ENCODE results near the gene MBD6. TPM values are rescaled to one million over a fixed set of nuclear protein-coding genes. Genes with fewer than 3 reads are reported as not detected.
"Not testable (repeated sequence)": the region's sequence is repeated elsewhere in the genome, so short reads cannot be mapped to it uniquely, and the experiment has no call there.

MBD6 gene
- total RNA-seq, 1 donor from 2014 or later = 118 TPM

DNA sequence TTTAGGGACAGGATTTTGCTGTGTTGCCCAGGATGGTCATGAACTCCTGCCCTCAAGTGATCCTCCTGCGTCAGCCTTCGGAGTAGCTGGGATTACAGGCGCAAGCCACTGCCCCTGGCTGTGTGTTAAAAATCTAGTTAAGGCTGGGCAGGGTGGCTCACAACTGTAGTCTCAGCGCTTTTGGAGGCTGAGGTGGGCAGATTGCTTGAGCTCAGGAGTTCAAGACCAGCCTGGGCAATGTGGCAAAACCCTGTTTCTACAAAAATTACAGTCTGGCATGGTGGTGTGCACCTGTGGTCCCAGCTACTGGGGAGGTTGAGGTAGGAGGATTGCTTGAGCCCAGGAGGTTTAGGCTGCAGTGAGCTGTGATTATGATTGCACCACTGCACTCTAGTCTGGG lies 11.5 kb upstream of the MBD6 start:
- TF ChIP-seq, protein P1, sequence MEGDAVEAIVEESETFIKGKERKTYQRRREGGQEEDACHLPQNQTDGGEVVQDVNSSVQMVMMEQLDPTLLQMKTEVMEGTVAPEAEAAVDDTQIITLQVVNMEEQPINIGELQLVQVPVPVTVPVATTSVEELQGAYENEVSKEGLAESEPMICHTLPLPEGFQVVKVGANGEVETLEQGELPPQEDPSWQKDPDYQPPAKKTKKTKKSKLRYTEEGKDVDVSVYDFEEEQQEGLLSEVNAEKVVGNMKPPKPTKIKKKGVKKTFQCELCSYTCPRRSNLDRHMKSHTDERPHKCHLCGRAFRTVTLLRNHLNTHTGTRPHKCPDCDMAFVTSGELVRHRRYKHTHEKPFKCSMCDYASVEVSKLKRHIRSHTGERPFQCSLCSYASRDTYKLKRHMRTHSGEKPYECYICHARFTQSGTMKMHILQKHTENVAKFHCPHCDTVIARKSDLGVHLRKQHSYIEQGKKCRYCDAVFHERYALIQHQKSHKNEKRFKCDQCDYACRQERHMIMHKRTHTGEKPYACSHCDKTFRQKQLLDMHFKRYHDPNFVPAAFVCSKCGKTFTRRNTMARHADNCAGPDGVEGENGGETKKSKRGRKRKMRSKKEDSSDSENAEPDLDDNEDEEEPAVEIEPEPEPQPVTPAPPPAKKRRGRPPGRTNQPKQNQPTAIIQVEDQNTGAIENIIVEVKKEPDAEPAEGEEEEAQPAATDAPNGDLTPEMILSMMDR (IDR thresholded peaks at IDR 0.05; ENCODE audit: unreplicated experiment) = no peak
- Mint-ChIP-seq H3K4me1 (no peaks in the 10 kb centered on the region), H3K4me3 (no peak overlapping the region), H3K9me3 (no peaks in the 10 kb centered on the region), H3K27me3 (ENCODE audit: low read depth) (no peaks in the 10 kb centered on the region), H3K36me3 (peaks cover 46% of the 10 kb centered on the region), H3K27ac (no peak overlapping the region)
- no peak for DNase-seq (ENCODE audit: low spot score in 2 of 2, unreplicated experiment in 2 of 2)

DNA sequence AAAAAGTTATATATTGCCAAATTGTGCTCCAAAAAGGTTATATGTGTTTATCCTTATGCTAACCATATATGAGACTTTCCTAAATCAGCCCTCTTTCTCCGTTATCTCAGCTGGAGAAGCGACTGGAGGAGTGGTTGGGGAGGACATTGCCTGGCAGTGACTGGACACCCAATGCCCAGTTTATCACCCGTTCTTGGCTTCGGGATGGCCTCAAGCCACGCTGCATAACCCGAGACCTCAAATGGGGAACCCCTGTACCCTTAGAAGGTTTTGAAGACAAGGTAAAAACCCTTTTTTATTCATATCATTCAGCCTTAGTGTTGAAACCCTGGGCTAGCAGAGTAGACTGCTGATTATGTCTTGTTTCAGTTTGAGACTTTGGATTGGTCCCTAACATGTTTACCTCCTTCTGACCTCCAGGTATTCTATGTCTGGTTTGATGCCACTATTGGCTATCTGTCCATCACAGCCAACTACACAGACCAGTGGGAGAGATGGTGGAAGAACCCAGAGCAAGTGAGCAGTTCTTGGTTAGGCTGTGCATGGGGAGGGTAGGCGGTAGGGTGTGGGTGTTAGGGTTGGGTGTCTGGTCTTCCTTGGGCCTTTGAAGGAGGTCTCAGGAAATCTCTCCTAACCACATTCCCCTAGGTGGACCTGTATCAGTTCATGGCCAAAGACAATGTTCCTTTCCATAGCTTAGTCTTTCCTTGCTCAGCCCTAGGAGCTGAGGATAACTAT lies 10.9 kb upstream of the MBD6 start:
- DNase-seq (ENCODE audit: low spot score in 2 of 2, unreplicated experiment in 2 of 2) = no peak
- Mint-ChIP-seq H3K4me1 (no peaks in the 10 kb centered on the region), H3K36me3 (peaks cover 44% of the 10 kb centered on the region), H3K4me3 (no peak overlapping the region), H3K27me3 (ENCODE audit: low read depth) (no peaks in the 10 kb centered on the region), H3K27ac (no peak overlapping the region), H3K9me3 (no peaks in the 10 kb centered on the region)
- TF ChIP-seq, protein P1 (IDR thresholded peaks at IDR 0.05; ENCODE audit: unreplicated experiment) = no peak

DNA sequence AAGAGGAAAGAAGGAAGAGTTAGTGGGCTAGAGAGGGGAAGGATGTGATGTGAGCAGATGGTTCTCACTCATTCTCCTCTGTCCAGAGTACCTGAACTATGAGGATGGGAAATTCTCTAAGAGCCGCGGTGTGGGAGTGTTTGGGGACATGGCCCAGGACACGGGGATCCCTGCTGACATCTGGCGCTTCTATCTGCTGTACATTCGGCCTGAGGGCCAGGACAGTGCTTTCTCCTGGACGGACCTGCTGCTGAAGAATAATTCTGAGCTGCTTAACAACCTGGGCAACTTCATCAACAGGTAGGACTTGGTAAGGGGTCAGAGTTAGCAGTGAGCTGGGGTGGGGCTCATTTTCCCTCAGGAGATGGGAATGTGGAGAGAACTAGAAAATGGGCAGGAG lies 10.0 kb upstream of the MBD6 start:
- Mint-ChIP-seq H3K27me3 (ENCODE audit: low read depth) (no peaks in the 10 kb centered on the region), H3K27ac (peak overlapping the region; percentile 24), H3K9me3 (no peaks in the 10 kb centered on the region), H3K4me1 (peaks cover 2% of the 10 kb centered on the region), H3K36me3 (peaks cover 52% of the 10 kb centered on the region), H3K4me3 (no peak overlapping the region)
- no peak for DNase-seq (ENCODE audit: low spot score in 2 of 2, unreplicated experiment in 2 of 2)
- TF ChIP-seq, protein P1 (IDR thresholded peaks at IDR 0.05; ENCODE audit: unreplicated experiment) = no peak

DNA sequence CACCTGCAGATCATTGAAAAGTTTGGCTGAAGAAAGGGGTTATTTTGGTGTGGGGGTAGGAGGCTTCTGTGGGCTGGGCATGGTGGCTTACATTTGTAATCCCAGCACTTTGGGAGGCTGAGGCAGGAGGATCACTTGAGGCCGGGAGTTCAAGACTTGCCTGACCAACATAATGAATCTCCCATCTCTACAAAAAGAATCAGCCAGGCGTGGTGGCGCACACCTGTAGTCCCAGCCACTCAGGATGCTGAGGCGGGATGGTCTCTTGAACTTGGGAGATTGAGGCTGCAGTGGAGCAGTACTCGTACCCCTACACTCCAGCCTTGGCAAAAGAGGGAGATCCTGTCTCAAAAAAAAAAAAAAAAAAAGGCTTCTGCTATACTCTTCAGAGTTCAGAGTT lies 9.4 kb upstream of the MBD6 start:
- H3K27ac Mint-ChIP-seq = no peak overlapping the region
- H3K4me3 Mint-ChIP-seq = no peak overlapping the region
- H3K27me3 Mint-ChIP-seq (ENCODE audit: low read depth) = no peaks in the 10 kb centered on the region
- peaks cover 49% of the 10 kb centered on the region for H3K36me3 Mint-ChIP-seq
- peaks cover 5% of the 10 kb centered on the region for H3K4me1 Mint-ChIP-seq
- no peaks in the 10 kb centered on the region for H3K9me3 Mint-ChIP-seq
- no peak for DNase-seq (ENCODE audit: low spot score in 2 of 2, unreplicated experiment in 2 of 2)
- TF ChIP-seq, protein P1 (IDR thresholded peaks at IDR 0.05; ENCODE audit: unreplicated experiment) = no peak

DNA sequence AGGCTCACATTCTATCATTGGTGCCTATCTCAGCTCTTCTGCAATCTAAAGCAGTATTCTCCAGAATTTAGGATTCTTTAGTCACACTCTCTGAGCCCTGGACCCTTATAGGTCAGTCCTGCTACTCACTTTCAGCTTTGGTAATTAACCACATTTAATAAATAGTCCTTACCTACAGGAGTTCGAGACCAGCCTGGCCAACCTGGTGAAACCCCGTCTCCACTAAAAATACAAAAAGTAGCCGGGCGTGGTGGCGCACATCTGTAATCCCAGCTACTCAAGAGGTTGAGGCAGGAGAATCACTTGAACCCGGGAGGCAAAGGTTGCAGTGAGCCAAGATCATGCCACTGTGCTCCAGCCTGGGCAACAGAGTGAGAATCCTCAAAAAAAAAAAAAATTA lies 8.9 kb upstream of the MBD6 start:
- not testable (repeated sequence) for H3K9me3 Mint-ChIP-seq; H3K27ac Mint-ChIP-seq; H3K4me3 Mint-ChIP-seq; H3K4me1 Mint-ChIP-seq; DNase-seq (ENCODE audit: low spot score in 2 of 2, unreplicated experiment in 2 of 2); H3K27me3 Mint-ChIP-seq (ENCODE audit: low read depth)
- peaks cover 49% of the 10 kb centered on the region for H3K36me3 Mint-ChIP-seq

DNA sequence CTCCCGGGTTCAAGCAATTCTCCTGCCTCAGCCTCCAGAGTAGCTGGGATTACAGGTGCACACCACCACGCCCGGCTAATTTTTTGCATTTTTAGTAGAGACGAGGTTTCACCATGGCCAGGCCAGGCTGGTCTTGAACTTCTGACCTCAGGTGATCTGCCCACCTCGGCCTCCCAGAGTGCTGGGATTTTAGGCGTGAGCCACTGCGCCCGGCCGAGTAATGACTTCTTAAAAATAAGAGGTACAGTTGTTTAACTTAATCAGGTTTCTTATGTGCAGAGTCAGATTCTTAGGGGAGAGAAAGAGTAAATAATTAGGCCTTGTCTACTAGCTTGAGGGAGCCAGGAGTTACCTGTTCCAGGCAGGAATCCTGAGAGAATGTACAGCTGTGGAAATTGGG lies 8.4 kb upstream of the MBD6 start:
- DNase-seq (ENCODE audit: low spot score in 2 of 2, unreplicated experiment in 2 of 2); H3K27ac Mint-ChIP-seq; H3K4me3 Mint-ChIP-seq; H3K9me3 Mint-ChIP-seq; H3K27me3 Mint-ChIP-seq (ENCODE audit: low read depth): not testable (repeated sequence)
- Mint-ChIP-seq H3K4me1 (peaks cover 13% of the 10 kb centered on the region), H3K36me3 (peaks cover 47% of the 10 kb centered on the region)

Data from mesothelial cell of epicardium (in vitro differentiated cells).